HG03175 (cell line): ENCODE data around the gene LEAP2.

Experiments
- ATAC-seq: cut with Tn5 transposase; IDR thresholded peaks from one replicate; pipeline ENCODE4 v1.9.1; 2021; ENCODE audit warnings: mild to moderate bottlenecking, moderate library complexity; ENCODE audit not compliant: unreplicated experiment

The LEAP2 gene

GRCh38 chr5:132876020-132876759, 2.7 kb downstream of the LEAP2 start:
- ATAC-seq: no peak

GRCh38 chr5:132877466-132877865, 4.0 kb downstream of the LEAP2 start:
- no peak for ATAC-seq

GRCh38 chr5:132877938-132878337, 4.5 kb downstream of the LEAP2 start:
- ATAC-seq: no peak

GRCh38 chr5:132883261-132883834, 9.9 kb downstream of the LEAP2 start:
- ATAC-seq: peak; percentile 49

GRCh38 chr5:132884548-132884947, 11.1 kb downstream of the LEAP2 start:
- no peak for ATAC-seq

- no peak for ATAC-seq
These were observed 12.8 kb downstream of the LEAP2 start for GRCh38 chr5:132886064-132886823.

GRCh38 chr5:132887283-132887682, 13.8 kb downstream of the LEAP2 start:
- no peak for ATAC-seq

GRCh38 chr5:132889501-132889900, 16.0 kb downstream of the LEAP2 start:
- no peak for ATAC-seq

- no peak for ATAC-seq
These were observed 17.3 kb downstream of the LEAP2 start for GRCh38 chr5:132890817-132891216.

GRCh38 chr5:132895719-132896305, 22.3 kb downstream of the LEAP2 start:
- no peak for ATAC-seq

GRCh38 chr5:132896685-132897084, 23.2 kb downstream of the LEAP2 start:
- ATAC-seq: no peak

- no peak for ATAC-seq
These were observed 24.6 kb downstream of the LEAP2 start for GRCh38 chr5:132898094-132898493.

GRCh38 chr5:132901036-132901435, 27.6 kb downstream of the LEAP2 start:
- no peak for ATAC-seq

GRCh38 chr5:132901730-132902129, 28.3 kb downstream of the LEAP2 start:
- no peak for ATAC-seq

- ATAC-seq: no peak
These were observed 32.5 kb downstream of the LEAP2 start for GRCh38 chr5:132905938-132906337.

- ATAC-seq: no peak
These were observed 33.7 kb downstream of the LEAP2 start for GRCh38 chr5:132907161-132907560.

- no peak for ATAC-seq
These were observed 36.2 kb downstream of the LEAP2 start for GRCh38 chr5:132909702-132910101.

- ATAC-seq: no peak
These were observed 42.2 kb downstream of the LEAP2 start for GRCh38 chr5:132915681-132916080.

- no peak for ATAC-seq
These were observed 42.6 kb downstream of the LEAP2 start for GRCh38 chr5:132916086-132916485.
